ENCODE data around the gene RFX2.

Gene RFX2

GRCh38 chr19:5997371-5997770 lies 112.9 kb downstream of the RFX2 start:
- ATAC-seq = no peak
- TF ChIP-seq TCF4 (CRISPR knock-in tag; IDR thresholded peaks at IDR 0.05; ENCODE audit: borderline replicate concordance) = no peak
- no peak for TF ChIP-seq CSDC2 (CRISPR knock-in tag; IDR thresholded peaks at IDR 0.05)
- no peak for TF ChIP-seq CREB5 (CRISPR knock-in tag; IDR thresholded peaks at IDR 0.05; ENCODE audit: low read depth)
- TF ChIP-seq BACH2 (CRISPR knock-in tag; IDR thresholded peaks at IDR 0.05; ENCODE audit: borderline replicate concordance) = no peak
- no peak for TF ChIP-seq ZFP3 (CRISPR knock-in tag; IDR thresholded peaks at IDR 0.05)
- TF ChIP-seq ISL1 (CRISPR knock-in tag; IDR thresholded peaks at IDR 0.05) = no peak
- no peak for TF ChIP-seq ZFP30 (CRISPR knock-in tag; IDR thresholded peaks at IDR 0.05)
- TF ChIP-seq OSR1 (CRISPR knock-in tag; IDR thresholded peaks at IDR 0.05) = no peak
- no peak for TF ChIP-seq GLIS3 (CRISPR knock-in tag; IDR thresholded peaks at IDR 0.05)
- TF ChIP-seq ZNF565 (CRISPR knock-in tag; conservative IDR thresholded peaks at IDR 0.05; ENCODE audit: low read depth) = no peak
- no peak for TF ChIP-seq PPARA (CRISPR knock-in tag; IDR thresholded peaks at IDR 0.05; ENCODE audit: borderline replicate concordance)
- TF ChIP-seq ZC3H10 (CRISPR knock-in tag; IDR thresholded peaks at IDR 0.05) = no peak
- TF ChIP-seq ESRRG (CRISPR knock-in tag; IDR thresholded peaks at IDR 0.05) = no peak
- no peak for TF ChIP-seq SNAI2 (CRISPR knock-in tag; IDR thresholded peaks at IDR 0.05)
- no peak for TF ChIP-seq RARB (CRISPR knock-in tag; IDR thresholded peaks at IDR 0.05)
- no peak for TF ChIP-seq TSHZ2 (CRISPR knock-in tag; IDR thresholded peaks at IDR 0.05)
- no peak for TF ChIP-seq CSRNP3 (CRISPR knock-in tag; IDR thresholded peaks at IDR 0.05)
- no peak for TF ChIP-seq ZNF8 (CRISPR knock-in tag; IDR thresholded peaks at IDR 0.05)
- no peak for TF ChIP-seq ZNF70 (CRISPR knock-in tag; IDR thresholded peaks at IDR 0.05)

- TF ChIP-seq ZC3H10 (CRISPR knock-in tag; IDR thresholded peaks at IDR 0.05) (no peak), GLIS3 (CRISPR knock-in tag; IDR thresholded peaks at IDR 0.05) (no peak), CREB5 (CRISPR knock-in tag; IDR thresholded peaks at IDR 0.05; ENCODE audit: low read depth) (no peak), TOX (CRISPR knock-in tag; IDR thresholded peaks at IDR 0.05; ENCODE audit: borderline replicate concordance) (no peak), ISL1 (CRISPR knock-in tag; IDR thresholded peaks at IDR 0.05) (no peak), RARB (CRISPR knock-in tag; IDR thresholded peaks at IDR 0.05) (no peak), ZFP30 (CRISPR knock-in tag; IDR thresholded peaks at IDR 0.05) (no peak), ZNF565 (CRISPR knock-in tag; conservative IDR thresholded peaks at IDR 0.05; ENCODE audit: low read depth) (no peak), ZFP3 (CRISPR knock-in tag; IDR thresholded peaks at IDR 0.05) (no peak), ZNF70 (CRISPR knock-in tag; IDR thresholded peaks at IDR 0.05) (no peak), BACH2 (CRISPR knock-in tag; IDR thresholded peaks at IDR 0.05; ENCODE audit: borderline replicate concordance) (no peak), ZNF8 (CRISPR knock-in tag; IDR thresholded peaks at IDR 0.05) (no peak), CSRNP3 (CRISPR knock-in tag; IDR thresholded peaks at IDR 0.05) (no peak), ESRRG (CRISPR knock-in tag; IDR thresholded peaks at IDR 0.05) (no peak), SNAI2 (CRISPR knock-in tag; IDR thresholded peaks at IDR 0.05) (no peak), POU6F1 (CRISPR knock-in tag; IDR thresholded peaks at IDR 0.05; ENCODE audit: borderline replicate concordance, low read depth) (no peak), CSDC2 (CRISPR knock-in tag; IDR thresholded peaks at IDR 0.05) (no peak), OSR1 (CRISPR knock-in tag; IDR thresholded peaks at IDR 0.05) (no peak), PPARA (CRISPR knock-in tag; IDR thresholded peaks at IDR 0.05; ENCODE audit: borderline replicate concordance) (no peak)
- no peak for ATAC-seq
Measured at GRCh38 chr19:5996623-5997320, 113.5 kb downstream of the RFX2 start.
